Glomerular endothelial cell (primary cell): ENCODE measurements around the gene CLDN3. TPM values are rescaled to one million over a fixed set of nuclear protein-coding genes. Genes with fewer than 3 reads are reported as not detected.

ENCODE experiments used
- DNase-seq: peaks from one replicate; pipeline ENCODE4 v3.0.0-alpha.2; 2011; ENCODE audit warnings: low read depth, low spot score; ENCODE audit errors: extremely low read depth
- total RNA-seq: library from RNA; depleted of rRNA; stranded (reverse); fragments of >200 nt; gene quantifications from 2 replicates; pipeline ENCODE4 v1.2.3, GENCODE V29; 2015

Gene CLDN3
- total RNA-seq, 1 donor from 2014 or later: not detected

- peak; percentile 34 for DNase-seq
Measured at GRCh38 chr7:73773700-73774517, 3.8 kb upstream of the CLDN3 start.

- DNase-seq: no peak
Measured at GRCh38 chr7:73770860-73771670, 995 bp upstream of the CLDN3 start.

- no peak for DNase-seq
Measured at GRCh38 chr7:73769481-73770001, 529 bp downstream of the CLDN3 start.

GRCh38 chr7:73768641-73769480 lies 1.2 kb downstream of the CLDN3 start:
- no peak for DNase-seq

- no peak for DNase-seq
Measured at GRCh38 chr7:73766556-73767229, 3.4 kb downstream of the CLDN3 start.

GRCh38 chr7:73762659-73762999 lies 7.4 kb downstream of the CLDN3 start:
- no peak for DNase-seq

- no peak for DNase-seq
Measured at GRCh38 chr7:73761854-73762658, 8.0 kb downstream of the CLDN3 start.

- no peak for DNase-seq
Measured at GRCh38 chr7:73758581-73759138, 11.4 kb downstream of the CLDN3 start.

GRCh38 chr7:73749931-73750776 lies 19.9 kb downstream of the CLDN3 start:
- no peak for DNase-seq

- DNase-seq: no peak
Measured at GRCh38 chr7:73746378-73746777, 23.7 kb downstream of the CLDN3 start.

- no peak for DNase-seq
Measured at GRCh38 chr7:73742753-73743641, 27.1 kb downstream of the CLDN3 start.

- no peak for DNase-seq
Measured at GRCh38 chr7:73742338-73742752, 27.7 kb downstream of the CLDN3 start.

- DNase-seq: no peak
Measured at GRCh38 chr7:73741600-73741999, 28.5 kb downstream of the CLDN3 start.

- no peak for DNase-seq
Measured at GRCh38 chr7:73740771-73741170, 29.3 kb downstream of the CLDN3 start.

- no peak for DNase-seq
Measured at GRCh38 chr7:73740212-73740611, 29.9 kb downstream of the CLDN3 start.

- no peak for DNase-seq
Measured at GRCh38 chr7:73739387-73739767, 30.7 kb downstream of the CLDN3 start.
